TTC549 (cell line): ENCODE measurements around the gene CAMKMT.

Experiments used
- FAIRE-seq: peaks from 2 replicates; lab custom pipeline; 2012; peaks lifted over from hg19 to GRCh38; lab: Jason Lieb, UNC

CAMKMT gene

DNA sequence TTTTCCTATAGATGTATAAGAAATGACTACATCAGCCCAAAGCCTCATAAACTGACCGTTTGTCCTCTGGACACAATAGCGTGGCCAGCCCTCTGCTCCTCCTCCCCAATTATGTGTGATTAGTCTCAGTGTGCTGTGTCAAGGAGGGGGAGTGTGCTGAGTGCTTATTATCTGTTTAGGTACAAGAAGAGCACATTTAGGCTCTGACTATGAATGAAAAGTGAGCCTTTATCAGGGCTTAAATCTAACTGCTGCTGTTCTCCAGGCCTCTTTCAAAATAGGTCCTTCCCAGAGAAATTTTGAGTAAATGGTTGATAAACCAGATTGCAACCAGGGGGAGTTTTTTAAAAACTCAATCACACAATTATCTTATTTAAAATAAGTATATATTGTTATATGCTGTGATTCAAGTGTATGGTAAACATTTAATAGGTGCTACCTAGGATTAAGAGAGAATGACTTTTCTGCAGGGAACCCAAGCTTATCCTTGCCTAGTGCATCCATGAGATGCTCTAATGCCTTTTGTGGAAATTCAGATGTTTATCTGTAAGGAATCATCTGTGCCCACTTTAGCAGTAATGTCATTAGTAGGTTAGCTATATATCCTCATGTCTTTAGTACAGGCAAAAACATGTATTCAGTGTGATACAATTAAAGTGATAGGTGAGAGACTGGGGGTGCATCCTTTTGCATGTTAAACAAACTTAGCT, 411.1 kb downstream of the CAMKMT start:
- FAIRE-seq, result no peak

DNA sequence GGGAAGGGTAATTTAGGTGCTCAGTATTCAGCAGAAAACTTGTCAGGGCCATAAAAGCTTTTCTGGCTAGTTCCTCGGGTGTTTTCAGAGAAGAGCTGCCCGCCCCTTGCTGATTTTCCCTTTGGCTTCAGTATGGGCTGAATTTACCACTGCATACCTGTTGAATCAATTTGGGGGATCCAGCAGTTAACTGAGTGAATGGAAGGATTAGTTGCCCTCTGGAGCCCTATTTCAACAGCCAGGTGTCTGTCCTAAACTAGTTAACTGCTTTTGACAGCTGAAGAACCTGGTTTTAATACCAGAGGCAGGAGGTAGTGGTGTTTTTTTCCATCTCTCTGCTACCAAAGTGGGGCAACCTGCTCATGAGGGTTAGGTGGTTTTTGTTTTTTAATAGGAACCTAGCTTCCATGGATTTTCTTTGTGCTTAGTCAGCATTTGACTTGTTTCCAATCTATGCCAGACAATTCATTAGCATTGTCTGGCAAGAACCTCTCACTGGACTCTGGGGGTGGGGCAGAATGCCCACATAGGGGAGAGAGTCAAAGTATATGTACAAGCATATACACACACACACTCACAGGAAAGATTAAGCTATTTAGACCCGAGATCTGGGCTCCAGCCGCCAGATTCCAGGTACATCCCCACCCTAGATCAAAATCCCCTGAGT, 413.2 kb downstream of the CAMKMT start:
- FAIRE-seq, result no peak

DNA sequence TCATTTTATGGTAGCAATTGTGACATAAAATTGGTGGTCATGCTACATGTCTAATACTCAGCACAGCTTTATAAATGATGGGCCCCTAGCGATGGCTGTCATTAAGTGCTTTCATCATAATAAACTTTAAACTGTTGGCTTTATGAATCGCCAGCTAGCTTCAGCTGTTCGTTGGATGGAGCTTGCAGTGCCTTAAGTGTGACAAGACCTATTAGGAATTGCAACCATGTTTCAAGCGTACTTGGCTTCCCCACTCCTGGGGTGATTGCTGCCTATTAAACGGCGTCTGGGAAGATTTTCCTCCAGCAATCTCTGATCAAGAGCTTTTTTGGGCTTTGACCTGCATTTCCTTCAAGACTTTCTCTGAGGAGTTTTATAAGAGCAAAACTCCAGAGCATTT, 415.3 kb downstream of the CAMKMT start:
- no peak for FAIRE-seq

DNA sequence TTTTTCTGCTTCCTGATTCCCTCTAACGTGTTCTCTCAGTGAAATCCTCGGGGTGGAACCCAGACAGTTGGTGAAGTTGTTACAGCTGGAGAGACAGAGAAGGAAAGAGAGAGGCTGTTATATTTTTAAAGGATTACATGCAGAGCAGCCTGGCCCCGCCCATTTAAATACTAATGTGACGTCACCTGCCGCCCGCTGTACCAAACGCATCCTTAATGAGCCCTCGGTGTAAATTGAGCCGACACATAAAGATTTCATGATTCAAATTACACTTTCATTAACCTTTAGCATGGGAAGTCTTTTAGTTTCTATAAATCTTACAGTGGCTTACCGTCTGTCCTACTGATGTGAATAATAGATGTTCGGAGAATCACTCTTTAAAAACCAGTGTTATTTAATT, 415.8 kb downstream of the CAMKMT start:
- no peak for FAIRE-seq

DNA sequence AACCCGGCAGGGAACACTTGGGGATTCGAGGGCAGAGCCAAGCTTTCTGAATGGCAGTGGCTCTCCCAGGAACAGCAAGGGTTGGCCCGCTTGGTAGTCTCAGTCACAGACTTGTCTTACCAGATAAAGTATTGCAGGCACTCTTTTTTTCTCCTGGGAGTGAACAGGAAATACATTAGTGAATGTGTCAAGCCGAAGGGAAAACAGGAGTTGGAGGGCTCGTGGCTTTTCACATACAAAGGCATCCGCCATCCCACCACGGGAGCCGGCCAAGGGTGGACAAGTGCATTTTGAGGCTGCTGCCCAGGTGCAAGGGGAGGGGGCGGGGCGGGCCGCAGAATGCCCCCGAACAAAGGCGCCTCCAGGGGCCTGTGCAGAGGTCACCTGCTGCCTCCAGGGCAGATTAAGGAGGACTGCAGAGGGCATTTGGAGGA, 416.5 kb downstream of the CAMKMT start:
- no peak for FAIRE-seq

DNA sequence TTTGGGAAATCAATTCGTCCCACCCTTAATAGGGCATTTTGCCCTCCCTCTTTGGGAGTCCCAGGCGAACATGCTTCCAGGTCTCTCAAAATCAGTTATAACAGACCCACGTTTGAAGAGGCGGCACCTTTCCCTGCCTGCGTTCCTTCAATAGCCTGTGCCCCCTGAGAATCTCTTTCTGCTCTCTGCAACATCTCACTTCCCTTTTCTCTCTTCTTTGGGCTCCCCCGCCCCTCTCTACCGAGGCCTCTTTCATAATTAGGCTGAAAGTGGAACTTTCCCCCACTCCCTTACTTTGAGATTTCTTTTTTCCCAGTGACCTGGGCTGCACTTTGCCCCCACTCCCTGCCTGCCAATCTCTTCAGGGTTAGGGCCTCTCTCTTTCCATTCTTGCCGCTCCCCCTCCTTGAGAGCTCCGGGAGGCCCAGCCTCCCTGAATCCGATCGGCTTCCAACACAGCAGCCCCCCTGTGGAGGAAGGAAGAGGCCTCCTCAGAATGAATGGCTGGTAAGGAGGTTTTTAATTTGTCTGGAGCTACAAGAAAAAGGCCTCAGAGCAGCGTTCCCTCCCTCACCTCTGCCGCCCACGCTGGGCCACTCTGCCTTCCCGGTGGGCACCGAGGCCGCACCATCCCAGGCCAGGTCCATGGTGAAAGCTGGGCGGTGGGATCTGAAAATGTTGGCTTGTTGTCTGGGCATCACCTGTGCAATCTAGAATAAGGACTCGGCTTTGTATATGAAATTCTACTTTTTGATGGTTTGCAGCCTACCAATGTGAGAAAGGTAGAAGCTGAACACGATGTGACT, 417.1 kb downstream of the CAMKMT start:
- no peak for FAIRE-seq

DNA sequence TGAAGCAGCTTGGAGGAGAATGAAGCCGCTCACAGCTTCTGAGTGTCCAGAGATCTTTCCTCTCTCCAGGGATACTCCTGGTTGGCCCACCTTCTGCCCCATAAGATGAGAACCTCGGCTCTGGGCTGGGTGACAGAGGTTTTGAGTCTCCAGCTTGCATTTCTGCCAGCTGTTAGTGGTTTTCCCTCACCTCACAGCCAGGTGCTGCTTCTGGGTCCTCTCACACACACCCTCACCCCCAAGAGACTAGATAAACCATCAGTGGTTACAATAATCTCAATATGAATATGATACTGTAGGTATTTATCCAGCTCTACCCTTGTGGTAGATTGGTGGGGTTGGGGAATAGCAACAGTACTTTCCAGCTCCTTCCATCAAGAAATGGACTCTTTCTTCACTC, 418.0 kb downstream of the CAMKMT start:
- no peak for FAIRE-seq

DNA sequence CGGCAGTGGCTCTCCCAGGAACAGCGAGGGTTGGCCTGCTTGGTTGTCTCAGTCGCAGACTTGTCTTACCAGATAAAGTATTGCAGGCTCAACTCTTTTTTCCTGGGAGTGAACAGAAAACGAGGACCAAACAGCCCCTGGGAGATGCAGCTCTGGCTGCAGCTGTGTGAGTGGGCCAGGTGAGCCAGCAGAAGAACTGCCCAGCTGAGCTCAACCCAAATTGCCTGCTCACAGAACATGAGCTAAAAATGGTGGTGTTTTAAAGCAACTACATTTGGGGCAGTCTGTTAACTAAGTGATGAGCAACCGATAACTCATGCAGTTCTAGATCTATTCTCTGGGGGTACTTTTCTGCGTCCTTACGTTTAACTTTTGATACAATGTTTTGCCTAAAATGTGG, 418.7 kb downstream of the CAMKMT start:
- no peak for FAIRE-seq

DNA sequence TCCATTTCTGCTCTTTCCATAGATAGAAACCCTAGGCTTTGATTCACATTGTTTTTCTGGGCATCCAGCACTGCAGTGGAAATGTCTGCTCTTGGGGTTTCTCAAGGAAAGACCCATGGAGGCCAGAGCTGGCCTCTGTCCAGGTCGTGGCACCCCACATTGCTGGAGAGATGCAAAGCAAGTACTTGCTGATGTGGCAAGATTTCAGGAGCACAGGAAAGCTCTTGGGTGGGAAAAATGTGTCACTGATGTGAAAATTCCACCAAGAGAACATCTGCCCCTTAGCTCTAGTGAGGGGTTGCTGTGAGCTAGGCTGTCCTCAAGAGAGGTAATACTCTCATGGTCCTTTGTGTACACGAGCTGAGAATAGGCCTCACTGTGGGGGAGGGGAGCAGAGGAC, 423.7 kb downstream of the CAMKMT start:
- FAIRE-seq, result no peak

DNA sequence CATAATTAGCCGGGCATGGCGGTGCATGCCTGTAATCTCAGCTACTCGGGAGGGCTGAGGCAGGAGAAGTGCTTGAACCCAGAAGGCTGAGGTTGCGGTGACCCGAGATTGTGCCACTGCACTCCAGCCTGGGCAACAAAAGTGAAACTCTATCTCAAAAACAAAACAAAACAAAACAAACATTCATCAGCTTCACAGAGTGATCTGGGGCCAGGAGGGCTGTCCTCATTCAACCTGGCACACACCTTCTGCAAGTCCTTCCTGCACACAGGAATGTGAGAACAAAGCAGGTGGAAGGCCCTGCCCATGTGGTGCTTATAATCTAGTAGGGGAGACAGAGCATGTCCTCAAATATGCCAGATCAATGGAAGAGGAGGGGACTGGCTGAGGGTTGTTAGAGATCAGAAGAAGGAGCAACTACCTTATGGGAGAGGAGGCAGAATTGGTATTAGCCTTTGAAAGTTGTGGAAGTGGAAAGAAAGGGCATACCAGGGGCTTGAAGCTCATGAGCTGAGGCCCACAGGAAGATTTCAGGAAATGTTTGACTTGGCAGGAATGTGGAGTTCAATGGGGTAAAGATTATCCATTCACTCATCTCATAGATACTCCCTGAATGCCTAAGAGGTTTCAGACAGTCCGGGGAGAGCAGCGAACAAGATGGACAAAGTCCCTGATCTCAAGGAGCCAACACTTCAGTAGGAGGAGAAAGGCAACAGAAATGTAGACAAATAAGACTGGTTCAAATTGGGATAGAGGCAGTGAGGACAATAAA, 424.5 kb downstream of the CAMKMT start:
- no peak for FAIRE-seq

DNA sequence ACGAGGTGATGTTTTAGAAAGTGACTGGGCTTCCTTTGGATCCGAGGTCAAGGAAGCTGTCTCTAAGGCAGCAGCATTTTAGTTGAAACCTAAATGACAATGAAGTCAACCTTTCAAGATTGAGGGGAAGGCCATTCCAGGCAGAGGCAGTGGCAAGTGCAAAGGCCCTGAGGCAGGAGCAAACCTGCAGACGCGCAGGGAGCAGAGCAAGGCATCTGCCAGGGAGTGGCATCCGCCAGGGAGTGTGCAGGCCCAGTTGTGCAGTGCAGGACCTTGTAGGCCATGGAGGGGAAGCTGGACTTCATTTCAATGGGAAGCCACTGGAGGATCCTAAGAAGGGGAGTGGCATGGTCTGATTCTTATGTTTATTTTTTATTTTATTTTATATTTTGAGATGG, 425.1 kb downstream of the CAMKMT start:
- FAIRE-seq, result no peak

DNA sequence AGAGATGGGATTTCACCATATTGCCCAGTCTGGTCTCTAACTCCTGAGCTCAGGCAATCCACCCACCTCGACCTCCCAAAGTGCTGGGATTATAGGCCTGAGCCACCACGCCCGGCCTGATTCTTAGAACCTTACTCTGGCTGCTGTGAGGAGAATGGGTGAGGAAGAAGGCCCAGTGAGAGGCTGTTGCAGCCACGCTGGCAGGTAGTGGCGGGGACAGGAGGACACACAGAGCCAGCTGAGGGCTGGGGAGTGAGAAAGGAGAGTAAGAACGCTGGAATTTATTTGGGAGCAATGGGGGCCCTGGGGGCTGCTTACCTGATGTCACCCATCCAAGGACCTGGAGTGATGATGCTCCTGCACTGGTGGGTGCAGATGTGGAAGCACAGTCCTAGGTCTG, 425.9 kb downstream of the CAMKMT start:
- no peak for FAIRE-seq

DNA sequence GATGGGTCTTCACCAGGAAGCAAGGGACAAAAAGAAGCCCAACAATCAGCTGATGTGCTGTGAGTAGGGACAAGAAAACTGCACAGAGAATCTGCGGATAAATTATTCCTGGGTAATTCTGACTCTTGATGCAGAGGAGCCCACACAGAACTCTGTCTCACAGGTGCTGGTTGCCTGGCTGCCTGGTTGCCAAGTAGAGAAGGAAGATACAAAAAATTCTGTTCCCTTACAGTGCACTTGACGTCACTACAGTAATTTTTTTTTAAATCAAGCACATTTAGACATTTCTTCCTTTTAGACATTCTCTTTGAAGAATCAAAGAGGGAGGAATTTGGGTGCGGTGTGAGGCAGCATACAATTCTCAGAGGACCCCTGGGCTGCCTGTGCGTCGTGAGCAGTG, 427.7 kb downstream of the CAMKMT start:
- no peak for FAIRE-seq

DNA sequence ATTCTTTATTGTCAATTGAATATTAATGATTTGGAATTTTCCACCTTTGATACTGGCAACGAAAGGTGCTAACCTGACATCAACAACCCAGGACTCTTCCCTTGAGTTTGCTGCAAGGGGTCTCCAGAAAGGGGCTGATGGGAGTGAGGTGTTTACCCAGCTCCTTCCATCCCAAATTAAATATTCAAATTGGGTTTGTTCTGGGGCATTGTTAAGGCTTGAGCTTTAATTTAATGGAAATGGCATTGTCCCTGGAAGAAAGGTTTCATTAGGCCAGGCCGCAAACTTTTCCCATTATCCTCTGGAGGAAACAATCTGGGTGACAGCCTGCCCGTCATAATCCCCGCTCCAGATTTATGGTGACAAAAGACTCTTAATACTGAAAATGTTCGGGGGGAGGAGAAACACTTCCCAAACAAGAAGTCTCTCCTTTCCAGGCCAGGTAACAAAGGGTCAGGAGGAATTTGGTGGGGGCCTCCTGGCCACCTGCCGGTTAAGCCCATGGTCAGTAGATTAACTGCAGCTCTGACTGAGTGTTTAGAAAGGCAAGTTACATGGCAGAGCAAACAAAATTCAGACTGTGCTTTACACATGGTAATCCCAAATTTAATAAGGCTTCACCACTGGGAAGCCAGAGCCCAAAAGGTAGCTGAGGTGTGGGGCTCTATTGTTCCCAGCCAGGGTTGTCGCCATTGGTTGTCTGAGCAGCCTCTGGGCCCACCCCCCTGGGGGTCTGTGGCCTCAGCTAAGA, 428.4 kb downstream of the CAMKMT start:
- FAIRE-seq, result no peak

DNA sequence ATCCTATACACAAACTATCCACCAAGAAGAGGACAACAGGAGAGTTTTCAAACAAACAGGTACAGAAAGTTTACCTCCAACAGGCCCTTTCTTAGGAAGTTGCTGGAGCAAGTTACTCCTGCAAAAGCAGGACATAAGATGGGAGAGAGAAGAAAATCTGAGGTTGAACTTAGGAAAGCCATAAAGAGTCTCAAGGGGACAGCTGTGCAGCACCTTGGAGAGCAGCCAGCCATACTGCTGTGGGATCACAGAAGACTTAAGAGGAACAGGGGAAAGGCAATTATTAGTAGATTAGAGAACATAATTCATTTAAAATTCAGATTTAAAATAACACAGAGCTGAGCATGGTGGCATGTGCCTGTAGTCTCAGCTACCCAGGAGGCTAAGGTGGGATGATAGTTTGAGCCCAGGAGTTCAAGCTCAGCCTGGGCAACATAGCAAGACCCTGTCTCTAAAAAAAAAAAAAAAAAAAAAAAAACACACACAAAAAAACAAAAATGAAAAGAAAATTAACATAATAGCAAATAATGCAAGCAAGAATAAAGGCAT, 431.6 kb downstream of the CAMKMT start:
- no peak for FAIRE-seq

DNA sequence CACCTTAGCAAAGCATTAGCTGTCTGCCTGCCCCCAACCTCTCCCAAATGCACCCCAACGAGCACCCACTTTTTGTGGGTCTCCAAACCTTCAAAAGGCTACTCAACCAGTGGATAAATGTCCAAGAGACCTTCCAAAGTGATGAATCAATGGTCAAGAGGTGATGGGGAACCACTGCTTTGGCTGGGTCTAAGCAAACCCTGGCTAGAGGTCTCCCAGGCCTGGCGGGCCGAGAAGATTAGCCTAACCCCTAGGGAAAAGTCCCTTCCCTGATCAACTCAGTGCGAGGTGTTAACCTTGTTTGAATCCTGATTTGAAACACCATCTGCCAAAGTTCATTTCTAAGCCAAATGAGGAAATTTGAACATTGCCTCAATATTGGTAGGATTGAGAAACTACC, 435.0 kb downstream of the CAMKMT start:
- no peak for FAIRE-seq

DNA sequence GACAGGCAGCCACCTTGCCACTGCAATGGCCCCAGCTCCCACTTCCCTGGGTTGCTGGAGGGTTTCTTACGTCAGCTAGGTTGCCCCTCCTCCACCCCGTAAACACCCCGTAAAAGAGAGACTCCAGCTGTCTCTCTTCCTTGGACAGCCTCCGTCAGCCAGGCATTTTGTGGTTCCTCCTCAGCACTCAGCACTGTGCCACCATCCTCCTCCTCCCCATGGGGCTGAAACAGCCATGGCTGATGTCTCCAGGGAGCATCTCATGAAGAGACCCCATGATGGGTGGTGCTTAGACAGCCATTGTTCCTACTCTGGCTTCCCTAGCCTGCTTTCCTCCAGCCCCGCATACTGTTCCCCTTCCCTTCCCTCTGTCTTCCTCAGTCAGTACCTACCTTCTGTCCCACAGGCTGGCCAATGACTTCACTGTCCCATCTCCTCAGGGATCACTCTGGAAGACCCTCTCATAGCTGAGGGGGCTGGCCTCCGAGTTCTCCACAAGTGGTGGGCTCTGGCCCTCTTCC, 436.5 kb downstream of the CAMKMT start:
- no peak for FAIRE-seq

DNA sequence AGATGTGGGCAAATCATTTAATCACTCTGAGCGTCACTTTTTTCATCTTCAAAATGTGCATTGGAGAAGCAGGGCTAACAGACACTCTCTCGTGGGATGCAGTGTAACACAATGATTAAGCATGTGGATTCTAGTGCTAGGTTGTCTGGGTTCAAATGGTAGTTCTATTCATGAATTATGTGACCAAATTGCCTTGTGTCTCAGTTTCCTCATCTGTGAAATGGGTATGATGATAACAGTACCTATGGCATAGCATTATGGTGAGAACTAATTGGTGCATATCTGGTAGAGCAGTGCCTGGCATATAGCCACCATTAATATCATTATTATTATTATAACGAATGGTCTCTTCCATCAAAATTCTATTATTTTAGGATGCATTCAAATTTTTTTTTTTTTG, 437.4 kb downstream of the CAMKMT start:
- no peak for FAIRE-seq

DNA sequence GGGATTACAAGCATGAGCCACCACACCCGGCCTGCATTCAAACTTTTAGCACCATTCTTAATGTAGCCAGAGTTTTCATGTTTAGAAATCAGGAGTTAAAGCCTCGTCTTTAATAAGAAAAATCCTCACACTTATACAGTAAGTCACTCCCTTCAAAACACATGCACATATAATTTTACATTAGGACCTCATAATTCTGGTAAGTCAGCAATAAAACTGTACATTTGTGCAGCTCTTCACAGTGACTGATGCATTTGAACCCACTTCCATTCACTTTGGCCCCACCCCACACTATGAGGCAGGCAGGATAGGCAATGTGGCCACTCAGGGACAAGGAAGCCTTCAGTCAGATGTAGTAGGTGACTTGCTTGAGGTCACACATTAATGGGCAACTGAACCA, 438.0 kb downstream of the CAMKMT start:
- no peak for FAIRE-seq

DNA sequence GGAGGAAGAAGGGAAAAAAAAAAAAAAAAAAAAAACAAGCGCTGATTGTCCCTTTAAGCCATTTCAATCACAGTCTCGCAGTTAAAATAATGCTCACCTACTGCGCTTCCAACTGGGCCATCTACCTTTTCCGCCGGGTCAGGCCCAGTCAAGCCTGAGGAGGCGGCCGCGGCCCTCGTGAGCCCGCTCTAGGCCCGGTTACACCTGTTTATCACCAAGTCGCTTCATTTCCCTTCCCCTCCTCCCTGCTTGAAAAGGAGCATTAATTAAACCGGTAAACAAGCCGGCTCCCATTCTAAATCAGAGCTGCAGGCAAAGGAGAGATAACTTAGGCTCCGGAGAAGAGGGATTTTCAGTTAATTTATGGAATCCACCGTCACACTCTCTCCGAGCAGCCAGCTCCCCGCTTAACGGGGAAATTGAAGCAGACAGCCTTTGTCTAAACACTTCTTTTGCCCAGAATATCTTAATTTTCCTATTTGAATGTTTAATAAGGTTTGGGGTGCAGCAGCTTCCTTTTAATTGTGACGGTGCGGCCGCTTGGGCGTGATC, 439.6 kb downstream of the CAMKMT start:
- no peak for FAIRE-seq
